Measurements from ENCODE around the gene KDM4B. TPM values are rescaled to one million over a fixed set of nuclear protein-coding genes. Genes with fewer than 3 reads are reported as not detected.

Gene KDM4B
- total RNA-seq, 1 donor from 2014 or later, result 153 TPM

- Mint-ChIP-seq H3K27ac (ENCODE audit: unreplicated experiment) (no peak overlapping the region), H3K9me3 (ENCODE audit: unreplicated experiment) (peaks cover 14% of the 10 kb centered on the region), H3K4me3 (ENCODE audit: unreplicated experiment) (no peak overlapping the region), H3K4me1 (ENCODE audit: low read depth, unreplicated experiment) (peaks cover 7% of the 10 kb centered on the region), H3K27me3 (ENCODE audit: unreplicated experiment) (peaks cover 5% of the 10 kb centered on the region), H3K36me3 (ENCODE audit: unreplicated experiment) (peaks cover 4% of the 10 kb centered on the region)
- no peak for TF ChIP-seq CTCF (IDR thresholded peaks at IDR 0.05; ENCODE audit: partially characterized antibody, unreplicated experiment)
- no peak for DNase-seq
These were observed 48.3 kb downstream of the KDM4B start for GRCh38 chr19:5017235-5017634.

- peak overlapping the region; percentile 12 for H3K27ac Mint-ChIP-seq (ENCODE audit: unreplicated experiment)
- no peak overlapping the region for H3K4me3 Mint-ChIP-seq (ENCODE audit: unreplicated experiment)
- H3K36me3 Mint-ChIP-seq (ENCODE audit: unreplicated experiment), result peaks cover 4% of the 10 kb centered on the region
- H3K27me3 Mint-ChIP-seq (ENCODE audit: unreplicated experiment), result peaks cover 5% of the 10 kb centered on the region
- H3K9me3 Mint-ChIP-seq (ENCODE audit: unreplicated experiment), result peaks cover 15% of the 10 kb centered on the region
- no peak for DNase-seq
- H3K4me1 Mint-ChIP-seq (ENCODE audit: low read depth, unreplicated experiment), result peaks cover 14% of the 10 kb centered on the region
- TF ChIP-seq CTCF (IDR thresholded peaks at IDR 0.05; ENCODE audit: partially characterized antibody, unreplicated experiment), result no peak
These were observed 49.5 kb downstream of the KDM4B start for GRCh38 chr19:5018224-5019015.

- Mint-ChIP-seq H3K27me3 (ENCODE audit: unreplicated experiment) (peaks cover 5% of the 10 kb centered on the region), H3K9me3 (ENCODE audit: unreplicated experiment) (peaks cover 15% of the 10 kb centered on the region), H3K27ac (ENCODE audit: unreplicated experiment) (no peak overlapping the region), H3K4me3 (ENCODE audit: unreplicated experiment) (no peak overlapping the region), H3K4me1 (ENCODE audit: low read depth, unreplicated experiment) (peaks cover 10% of the 10 kb centered on the region), H3K36me3 (ENCODE audit: unreplicated experiment) (peaks cover 4% of the 10 kb centered on the region)
- TF ChIP-seq CTCF (IDR thresholded peaks at IDR 0.05; ENCODE audit: partially characterized antibody, unreplicated experiment), result no peak
- DNase-seq, result no peak
These were observed 51.5 kb downstream of the KDM4B start for GRCh38 chr19:5020368-5020767.

- Mint-ChIP-seq H3K9me3 (ENCODE audit: unreplicated experiment) (peaks cover 13% of the 10 kb centered on the region), H3K36me3 (ENCODE audit: unreplicated experiment) (no peaks in the 10 kb centered on the region), H3K4me3 (ENCODE audit: unreplicated experiment) (no peak overlapping the region), H3K4me1 (ENCODE audit: low read depth, unreplicated experiment) (peaks cover 7% of the 10 kb centered on the region), H3K27me3 (ENCODE audit: unreplicated experiment) (peaks cover 7% of the 10 kb centered on the region), H3K27ac (ENCODE audit: unreplicated experiment) (no peak overlapping the region)
- no peak for DNase-seq
- TF ChIP-seq CTCF (IDR thresholded peaks at IDR 0.05; ENCODE audit: partially characterized antibody, unreplicated experiment), result no peak
These were observed 52.1 kb downstream of the KDM4B start for GRCh38 chr19:5021046-5021445.

All from glutamatergic neuron (in vitro differentiated cells).